WTC11 (cell line): ENCODE data around the gene ITLN2. TPM values are rescaled to one million over a fixed set of nuclear protein-coding genes. Genes with fewer than 3 reads are reported as not detected.

Source experiments
- ATAC-seq: fragments of 200-7000 bp; cut with Tn5 transposase; 2 replicates; pipeline ENCODE4 v1.10.0; 2021; ENCODE audit warnings: mild to moderate bottlenecking, moderate library complexity
- CTCF ChIA-PET: fragments of 300-600 bp; sonication (Branson Sonifier 250); formaldehyde crosslinking; loops from one replicate; lab custom pipeline; 2021; ENCODE audit warnings: antibody characterized with exemption; lab: Charles Lee
- POLR2A ChIA-PET: fragments of 350-600 bp; sonication (Branson Sonifier 250); formaldehyde crosslinking; loops from one replicate; lab custom pipeline; 2021; ENCODE audit warnings: antibody characterized with exemption; lab: Charles Lee
- DNase-seq: peaks from one replicate; pipeline ENCODE4 v3.0.0; 2021; ENCODE audit warnings: low spot score
- H3K27ac Mint-ChIP-seq: 2 replicates; pipeline ENCODE4 v1.8.0; 2021; ENCODE audit warnings: mixed read lengths
- H3K27me3 Mint-ChIP-seq: 2 replicates; pipeline ENCODE4 v1.8.0; 2021; ENCODE audit warnings: low read depth, mild to moderate bottlenecking, moderate library complexity, mixed read lengths
- H3K36me3 Mint-ChIP-seq: 2 replicates; pipeline ENCODE4 v1.8.0; 2021; ENCODE audit warnings: mixed read lengths
- H3K4me1 Mint-ChIP-seq: 2 replicates; pipeline ENCODE4 v1.8.0; 2022; ENCODE audit warnings: mixed read lengths
- H3K4me3 Mint-ChIP-seq: 2 replicates; pipeline ENCODE4 v1.8.0; 2021; ENCODE audit warnings: mild to moderate bottlenecking, moderate library complexity, mixed read lengths
- H3K9me3 Mint-ChIP-seq: 2 replicates; pipeline ENCODE4 v1.8.0; 2021; ENCODE audit warnings: mixed read lengths
- FOXJ3 ChIP-seq: sonication (generic); formaldehyde crosslinking; IDR thresholded peaks from 2 replicates; pipeline ENCODE4 v1.9.0; 2021; ENCODE audit warnings: missing genetic modification reagents, mild to moderate bottlenecking, borderline replicate concordance
- HMGA2 ChIP-seq: fragments of 250-450 bp; sonication (Bioruptor Pico); IDR thresholded peaks from 2 replicates; pipeline ENCODE4 v1.4.0; 2021; ENCODE audit warnings: mild to moderate bottlenecking, moderate library complexity
- KAT7 ChIP-seq: sonication (generic); formaldehyde crosslinking; IDR thresholded peaks from 2 replicates; pipeline ENCODE4 v1.8.1; 2023; ENCODE audit warnings: missing genetic modification reagents, mild to moderate bottlenecking, borderline replicate concordance
- NFATC4 ChIP-seq: fragments of 250-450 bp; sonication (Bioruptor Pico); IDR thresholded peaks from 2 replicates; pipeline ENCODE4 v1.9.0; 2021; ENCODE audit warnings: mild to moderate bottlenecking
- NFE2L1 ChIP-seq: sonication (generic); formaldehyde crosslinking; IDR thresholded peaks from 2 replicates; pipeline ENCODE4 v1.8.1; 2023; ENCODE audit warnings: missing genetic modification reagents
- PRRX2 ChIP-seq: fragments of 250-450 bp; sonication (Bioruptor Pico); IDR thresholded peaks from 2 replicates; pipeline ENCODE4 v1.8.0; 2021; ENCODE audit warnings: mild to moderate bottlenecking
- total RNA-seq: library from RNA; stranded (reverse); gene quantifications from 3 replicates; pipeline ENCODE4 v1.2.3, GENCODE V29; 2021
- TF ChIP-seq, protein P1 (sequence below): sonication (generic); formaldehyde crosslinking; IDR thresholded peaks from 2 replicates; pipeline ENCODE4 v1.8.0; 2022; ENCODE audit warnings: mild to moderate bottlenecking, missing genetic modification reagents
- TF ChIP-seq, protein P2 (sequence below): sonication (generic); formaldehyde crosslinking; IDR thresholded peaks from 2 replicates; pipeline ENCODE4 v1.8.0; 2022; ENCODE audit warnings: mild to moderate bottlenecking, missing genetic modification reagents
- TF ChIP-seq, protein P3 (sequence below): fragments of 250-450 bp; sonication (Bioruptor Pico); IDR thresholded peaks from 2 replicates; pipeline ENCODE4 v1.9.0; 2021; ENCODE audit warnings: mild to moderate bottlenecking, borderline replicate concordance
- TF ChIP-seq, protein P4 (sequence below): sonication (generic); formaldehyde crosslinking; IDR thresholded peaks from 2 replicates; pipeline ENCODE4 v1.8.0; 2022; ENCODE audit warnings: missing genetic modification reagents
- TF ChIP-seq, protein P5 (sequence below): sonication (generic); formaldehyde crosslinking; IDR thresholded peaks from 2 replicates; pipeline ENCODE4 v1.8.1; 2022; ENCODE audit warnings: mild to moderate bottlenecking, missing genetic modification reagents, moderate library complexity, borderline replicate concordance
- TF ChIP-seq, protein P6 (sequence below): fragments of 250-450 bp; sonication (Bioruptor Pico); IDR thresholded peaks from 2 replicates; pipeline ENCODE4 v1.8.0; 2021; ENCODE audit warnings: mild to moderate bottlenecking
- TF ChIP-seq, protein P7 (sequence below): sonication (generic); formaldehyde crosslinking; IDR thresholded peaks from 2 replicates; pipeline ENCODE4 v1.8.1; 2022; ENCODE audit warnings: missing genetic modification reagents, borderline replicate concordance
- TF ChIP-seq, protein P8 (sequence below): sonication (generic); formaldehyde crosslinking; IDR thresholded peaks from 2 replicates; pipeline ENCODE4 v1.8.0; 2022; ENCODE audit warnings: mild to moderate bottlenecking, missing genetic modification reagents

The ITLN2 gene
- total RNA-seq, 1 experiment from 2014 or later: 5.9 TPM

DNA sequence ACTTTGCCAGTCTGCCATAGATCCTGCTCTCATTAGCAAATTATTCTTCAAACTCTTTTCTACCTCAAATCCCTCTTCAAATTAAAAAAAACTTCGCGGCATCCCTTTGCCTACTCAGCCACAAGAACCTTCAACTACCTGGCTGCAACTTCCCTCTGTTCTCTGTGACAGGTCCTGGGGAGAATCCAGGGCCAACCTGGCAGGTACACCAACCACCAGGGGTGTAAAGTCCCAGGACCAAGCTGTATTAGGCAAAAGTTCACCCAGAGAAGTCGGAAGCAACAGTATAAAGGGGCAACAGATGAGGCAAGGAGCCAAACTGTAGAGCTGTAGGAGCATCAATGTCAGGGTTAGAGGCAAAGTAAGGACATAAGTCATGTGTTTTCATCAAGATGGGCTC, 18.3 kb upstream of the ITLN2 start:
- no peak; the same call in 1 of the 2 replicates for ATAC-seq
- peak overlapping the region; percentile 48 for H3K27ac Mint-ChIP-seq
- H3K4me3 Mint-ChIP-seq: no peak overlapping the region
- DNase-seq: no peak
- POLR2A ChIA-PET: no interaction called here
- TF ChIP-seq FOXJ3 (CRISPR knock-in tag): no peak
- TF ChIP-seq KAT7 (CRISPR knock-in tag): no peak
- TF ChIP-seq, protein P1, sequence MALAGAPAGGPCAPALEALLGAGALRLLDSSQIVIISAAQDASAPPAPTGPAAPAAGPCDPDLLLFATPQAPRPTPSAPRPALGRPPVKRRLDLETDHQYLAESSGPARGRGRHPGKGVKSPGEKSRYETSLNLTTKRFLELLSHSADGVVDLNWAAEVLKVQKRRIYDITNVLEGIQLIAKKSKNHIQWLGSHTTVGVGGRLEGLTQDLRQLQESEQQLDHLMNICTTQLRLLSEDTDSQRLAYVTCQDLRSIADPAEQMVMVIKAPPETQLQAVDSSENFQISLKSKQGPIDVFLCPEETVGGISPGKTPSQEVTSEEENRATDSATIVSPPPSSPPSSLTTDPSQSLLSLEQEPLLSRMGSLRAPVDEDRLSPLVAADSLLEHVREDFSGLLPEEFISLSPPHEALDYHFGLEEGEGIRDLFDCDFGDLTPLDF: no peak
- TF ChIP-seq PRRX2: no peak
- TF ChIP-seq, protein P2, sequence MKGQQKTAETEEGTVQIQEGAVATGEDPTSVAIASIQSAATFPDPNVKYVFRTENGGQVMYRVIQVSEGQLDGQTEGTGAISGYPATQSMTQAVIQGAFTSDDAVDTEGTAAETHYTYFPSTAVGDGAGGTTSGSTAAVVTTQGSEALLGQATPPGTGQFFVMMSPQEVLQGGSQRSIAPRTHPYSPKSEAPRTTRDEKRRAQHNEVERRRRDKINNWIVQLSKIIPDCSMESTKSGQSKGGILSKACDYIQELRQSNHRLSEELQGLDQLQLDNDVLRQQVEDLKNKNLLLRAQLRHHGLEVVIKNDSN (CRISPR knock-in tag): no peak
- TF ChIP-seq, protein P3, sequence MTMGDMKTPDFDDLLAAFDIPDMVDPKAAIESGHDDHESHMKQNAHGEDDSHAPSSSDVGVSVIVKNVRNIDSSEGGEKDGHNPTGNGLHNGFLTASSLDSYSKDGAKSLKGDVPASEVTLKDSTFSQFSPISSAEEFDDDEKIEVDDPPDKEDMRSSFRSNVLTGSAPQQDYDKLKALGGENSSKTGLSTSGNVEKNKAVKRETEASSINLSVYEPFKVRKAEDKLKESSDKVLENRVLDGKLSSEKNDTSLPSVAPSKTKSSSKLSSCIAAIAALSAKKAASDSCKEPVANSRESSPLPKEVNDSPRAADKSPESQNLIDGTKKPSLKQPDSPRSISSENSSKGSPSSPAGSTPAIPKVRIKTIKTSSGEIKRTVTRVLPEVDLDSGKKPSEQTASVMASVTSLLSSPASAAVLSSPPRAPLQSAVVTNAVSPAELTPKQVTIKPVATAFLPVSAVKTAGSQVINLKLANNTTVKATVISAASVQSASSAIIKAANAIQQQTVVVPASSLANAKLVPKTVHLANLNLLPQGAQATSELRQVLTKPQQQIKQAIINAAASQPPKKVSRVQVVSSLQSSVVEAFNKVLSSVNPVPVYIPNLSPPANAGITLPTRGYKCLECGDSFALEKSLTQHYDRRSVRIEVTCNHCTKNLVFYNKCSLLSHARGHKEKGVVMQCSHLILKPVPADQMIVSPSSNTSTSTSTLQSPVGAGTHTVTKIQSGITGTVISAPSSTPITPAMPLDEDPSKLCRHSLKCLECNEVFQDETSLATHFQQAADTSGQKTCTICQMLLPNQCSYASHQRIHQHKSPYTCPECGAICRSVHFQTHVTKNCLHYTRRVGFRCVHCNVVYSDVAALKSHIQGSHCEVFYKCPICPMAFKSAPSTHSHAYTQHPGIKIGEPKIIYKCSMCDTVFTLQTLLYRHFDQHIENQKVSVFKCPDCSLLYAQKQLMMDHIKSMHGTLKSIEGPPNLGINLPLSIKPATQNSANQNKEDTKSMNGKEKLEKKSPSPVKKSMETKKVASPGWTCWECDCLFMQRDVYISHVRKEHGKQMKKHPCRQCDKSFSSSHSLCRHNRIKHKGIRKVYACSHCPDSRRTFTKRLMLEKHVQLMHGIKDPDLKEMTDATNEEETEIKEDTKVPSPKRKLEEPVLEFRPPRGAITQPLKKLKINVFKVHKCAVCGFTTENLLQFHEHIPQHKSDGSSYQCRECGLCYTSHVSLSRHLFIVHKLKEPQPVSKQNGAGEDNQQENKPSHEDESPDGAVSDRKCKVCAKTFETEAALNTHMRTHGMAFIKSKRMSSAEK: no peak
- TF ChIP-seq, all 79 proteins: peak for 0
- CTCF ChIA-PET: interaction anchor here (0.7 to 5.8 kb wide), 10 partner anchors 15 to 463 kb away, joined by 3 to 47 read pairs (median 5); partner anchors contain the start of genes F11R and ITLN2
- H3K9me3 Mint-ChIP-seq: no peaks in the 10 kb centered on the region
- no peaks in the 10 kb centered on the region for H3K27me3 Mint-ChIP-seq
- H3K36me3 Mint-ChIP-seq: no peaks in the 10 kb centered on the region
- H3K4me1 Mint-ChIP-seq: peaks cover 35% of the 10 kb centered on the region

DNA sequence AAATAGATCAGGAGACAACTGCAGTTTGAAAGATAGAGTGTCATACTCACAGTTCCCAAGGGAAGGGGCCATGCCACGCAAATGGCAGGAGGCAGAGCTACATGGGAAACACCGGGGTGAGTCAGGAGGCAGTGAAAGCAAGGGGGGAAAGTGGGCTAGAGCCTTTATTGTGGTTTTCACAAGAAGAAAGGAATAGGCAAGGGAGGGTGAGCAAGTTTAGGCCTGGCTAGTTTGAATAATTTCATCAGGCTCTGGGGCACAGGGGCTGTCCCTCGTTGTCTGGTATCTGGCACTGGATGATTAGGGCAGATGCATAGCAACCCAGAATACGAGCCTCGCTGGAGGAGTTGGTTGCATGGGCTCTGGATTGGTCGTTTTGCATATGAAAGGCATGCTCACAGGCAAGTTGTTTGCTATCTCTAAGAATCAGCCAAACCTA, 17.0 kb upstream of the ITLN2 start:
- ChIA-PET POLR2A (no interaction called here), CTCF (interaction anchor here (0.5 to 5.8 kb wide), 6 partner anchors 16 to 141 kb away, joined by 3 to 47 read pairs (median 4); partner anchors contain the start of gene ITLN2)
- H3K27ac Mint-ChIP-seq: peak overlapping the region; percentile 79
- no peaks in the 10 kb centered on the region for H3K9me3 Mint-ChIP-seq
- H3K4me1 Mint-ChIP-seq: peaks cover 33% of the 10 kb centered on the region
- H3K4me3 Mint-ChIP-seq: no peak overlapping the region
- peak; percentile 95 for ATAC-seq
- DNase-seq: peak; percentile 35
- H3K36me3 Mint-ChIP-seq: no peaks in the 10 kb centered on the region
- H3K27me3 Mint-ChIP-seq: no peaks in the 10 kb centered on the region
- TF ChIP-seq, protein P4, sequence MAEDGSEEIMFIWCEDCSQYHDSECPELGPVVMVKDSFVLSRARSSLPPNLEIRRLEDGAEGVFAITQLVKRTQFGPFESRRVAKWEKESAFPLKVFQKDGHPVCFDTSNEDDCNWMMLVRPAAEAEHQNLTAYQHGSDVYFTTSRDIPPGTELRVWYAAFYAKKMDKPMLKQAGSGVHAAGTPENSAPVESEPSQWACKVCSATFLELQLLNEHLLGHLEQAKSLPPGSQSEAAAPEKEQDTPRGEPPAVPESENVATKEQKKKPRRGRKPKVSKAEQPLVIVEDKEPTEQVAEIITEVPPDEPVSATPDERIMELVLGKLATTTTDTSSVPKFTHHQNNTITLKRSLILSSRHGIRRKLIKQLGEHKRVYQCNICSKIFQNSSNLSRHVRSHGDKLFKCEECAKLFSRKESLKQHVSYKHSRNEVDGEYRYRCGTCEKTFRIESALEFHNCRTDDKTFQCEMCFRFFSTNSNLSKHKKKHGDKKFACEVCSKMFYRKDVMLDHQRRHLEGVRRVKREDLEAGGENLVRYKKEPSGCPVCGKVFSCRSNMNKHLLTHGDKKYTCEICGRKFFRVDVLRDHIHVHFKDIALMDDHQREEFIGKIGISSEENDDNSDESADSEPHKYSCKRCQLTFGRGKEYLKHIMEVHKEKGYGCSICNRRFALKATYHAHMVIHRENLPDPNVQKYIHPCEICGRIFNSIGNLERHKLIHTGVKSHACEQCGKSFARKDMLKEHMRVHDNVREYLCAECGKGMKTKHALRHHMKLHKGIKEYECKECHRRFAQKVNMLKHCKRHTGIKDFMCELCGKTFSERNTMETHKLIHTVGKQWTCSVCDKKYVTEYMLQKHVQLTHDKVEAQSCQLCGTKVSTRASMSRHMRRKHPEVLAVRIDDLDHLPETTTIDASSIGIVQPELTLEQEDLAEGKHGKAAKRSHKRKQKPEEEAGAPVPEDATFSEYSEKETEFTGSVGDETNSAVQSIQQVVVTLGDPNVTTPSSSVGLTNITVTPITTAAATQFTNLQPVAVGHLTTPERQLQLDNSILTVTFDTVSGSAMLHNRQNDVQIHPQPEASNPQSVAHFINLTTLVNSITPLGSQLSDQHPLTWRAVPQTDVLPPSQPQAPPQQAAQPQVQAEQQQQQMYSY (CRISPR knock-in tag): no peak
- no peak for TF ChIP-seq NFE2L1 (CRISPR knock-in tag)
- TF ChIP-seq, protein P5, sequence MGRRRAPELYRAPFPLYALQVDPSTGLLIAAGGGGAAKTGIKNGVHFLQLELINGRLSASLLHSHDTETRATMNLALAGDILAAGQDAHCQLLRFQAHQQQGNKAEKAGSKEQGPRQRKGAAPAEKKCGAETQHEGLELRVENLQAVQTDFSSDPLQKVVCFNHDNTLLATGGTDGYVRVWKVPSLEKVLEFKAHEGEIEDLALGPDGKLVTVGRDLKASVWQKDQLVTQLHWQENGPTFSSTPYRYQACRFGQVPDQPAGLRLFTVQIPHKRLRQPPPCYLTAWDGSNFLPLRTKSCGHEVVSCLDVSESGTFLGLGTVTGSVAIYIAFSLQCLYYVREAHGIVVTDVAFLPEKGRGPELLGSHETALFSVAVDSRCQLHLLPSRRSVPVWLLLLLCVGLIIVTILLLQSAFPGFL (CRISPR knock-in tag): no peak
- TF ChIP-seq, protein P6, sequence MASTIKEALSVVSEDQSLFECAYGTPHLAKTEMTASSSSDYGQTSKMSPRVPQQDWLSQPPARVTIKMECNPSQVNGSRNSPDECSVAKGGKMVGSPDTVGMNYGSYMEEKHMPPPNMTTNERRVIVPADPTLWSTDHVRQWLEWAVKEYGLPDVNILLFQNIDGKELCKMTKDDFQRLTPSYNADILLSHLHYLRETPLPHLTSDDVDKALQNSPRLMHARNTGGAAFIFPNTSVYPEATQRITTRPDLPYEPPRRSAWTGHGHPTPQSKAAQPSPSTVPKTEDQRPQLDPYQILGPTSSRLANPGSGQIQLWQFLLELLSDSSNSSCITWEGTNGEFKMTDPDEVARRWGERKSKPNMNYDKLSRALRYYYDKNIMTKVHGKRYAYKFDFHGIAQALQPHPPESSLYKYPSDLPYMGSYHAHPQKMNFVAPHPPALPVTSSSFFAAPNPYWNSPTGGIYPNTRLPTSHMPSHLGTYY (CRISPR knock-in tag): no peak
- TF ChIP-seq, protein P3: no peak
- no peak for TF ChIP-seq FOXJ3 (CRISPR knock-in tag)
- no peak for TF ChIP-seq KAT7 (CRISPR knock-in tag)
- TF ChIP-seq, protein P7, sequence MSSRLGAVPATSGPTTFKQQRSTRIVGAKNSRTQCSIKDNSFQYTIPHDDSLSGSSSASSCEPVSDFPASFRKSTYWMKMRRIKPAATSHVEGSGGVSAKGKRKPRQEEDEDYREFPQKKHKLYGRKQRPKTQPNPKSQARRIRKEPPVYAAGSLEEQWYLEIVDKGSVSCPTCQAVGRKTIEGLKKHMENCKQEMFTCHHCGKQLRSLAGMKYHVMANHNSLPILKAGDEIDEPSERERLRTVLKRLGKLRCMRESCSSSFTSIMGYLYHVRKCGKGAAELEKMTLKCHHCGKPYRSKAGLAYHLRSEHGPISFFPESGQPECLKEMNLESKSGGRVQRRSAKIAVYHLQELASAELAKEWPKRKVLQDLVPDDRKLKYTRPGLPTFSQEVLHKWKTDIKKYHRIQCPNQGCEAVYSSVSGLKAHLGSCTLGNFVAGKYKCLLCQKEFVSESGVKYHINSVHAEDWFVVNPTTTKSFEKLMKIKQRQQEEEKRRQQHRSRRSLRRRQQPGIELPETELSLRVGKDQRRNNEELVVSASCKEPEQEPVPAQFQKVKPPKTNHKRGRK (CRISPR knock-in tag): no peak
- TF ChIP-seq, protein P8, sequence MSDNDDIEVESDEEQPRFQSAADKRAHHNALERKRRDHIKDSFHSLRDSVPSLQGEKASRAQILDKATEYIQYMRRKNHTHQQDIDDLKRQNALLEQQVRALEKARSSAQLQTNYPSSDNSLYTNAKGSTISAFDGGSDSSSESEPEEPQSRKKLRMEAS: no peak
- no peak for TF ChIP-seq NFATC4 (CRISPR knock-in tag)
- no peak for TF ChIP-seq HMGA2 (CRISPR knock-in tag)
